Activated T-helper 9 cell treated with anti-CD3 and anti-CD28 coated beads, Interleukin-2, amount 50 U/mL, for 16 hours (primary cell): ENCODE measurements around the gene RIN1.
"Not testable (repeated sequence)": the region's sequence is repeated elsewhere in the genome, so short reads cannot be mapped to it uniquely, and the experiment has no call there.

Experiments
- DNase-seq: peaks from one replicate; pipeline ENCODE4 v3.0.0-alpha.2; 2020; ENCODE audit warnings: low read depth

RIN1 gene

DNA sequence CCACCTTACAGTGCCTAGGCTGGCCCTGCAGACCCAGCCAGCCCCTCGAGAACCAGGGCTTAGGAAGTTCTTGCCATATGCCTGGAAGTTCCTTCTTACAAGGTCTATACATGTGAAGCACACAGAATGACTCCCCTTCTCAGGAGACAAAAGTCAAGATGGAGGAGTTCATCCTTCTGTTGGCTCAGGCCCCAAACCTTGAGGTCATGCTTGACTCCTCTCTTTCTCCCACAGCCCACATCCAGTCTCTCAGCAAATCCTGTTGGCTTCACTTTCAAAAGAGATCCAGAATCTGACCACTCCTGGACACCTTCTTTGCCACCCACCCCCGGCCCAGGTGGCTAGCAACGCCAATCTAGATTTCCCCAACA lies 17.6 kb downstream of the RIN1 start:
- DNase-seq, result no peak

DNA sequence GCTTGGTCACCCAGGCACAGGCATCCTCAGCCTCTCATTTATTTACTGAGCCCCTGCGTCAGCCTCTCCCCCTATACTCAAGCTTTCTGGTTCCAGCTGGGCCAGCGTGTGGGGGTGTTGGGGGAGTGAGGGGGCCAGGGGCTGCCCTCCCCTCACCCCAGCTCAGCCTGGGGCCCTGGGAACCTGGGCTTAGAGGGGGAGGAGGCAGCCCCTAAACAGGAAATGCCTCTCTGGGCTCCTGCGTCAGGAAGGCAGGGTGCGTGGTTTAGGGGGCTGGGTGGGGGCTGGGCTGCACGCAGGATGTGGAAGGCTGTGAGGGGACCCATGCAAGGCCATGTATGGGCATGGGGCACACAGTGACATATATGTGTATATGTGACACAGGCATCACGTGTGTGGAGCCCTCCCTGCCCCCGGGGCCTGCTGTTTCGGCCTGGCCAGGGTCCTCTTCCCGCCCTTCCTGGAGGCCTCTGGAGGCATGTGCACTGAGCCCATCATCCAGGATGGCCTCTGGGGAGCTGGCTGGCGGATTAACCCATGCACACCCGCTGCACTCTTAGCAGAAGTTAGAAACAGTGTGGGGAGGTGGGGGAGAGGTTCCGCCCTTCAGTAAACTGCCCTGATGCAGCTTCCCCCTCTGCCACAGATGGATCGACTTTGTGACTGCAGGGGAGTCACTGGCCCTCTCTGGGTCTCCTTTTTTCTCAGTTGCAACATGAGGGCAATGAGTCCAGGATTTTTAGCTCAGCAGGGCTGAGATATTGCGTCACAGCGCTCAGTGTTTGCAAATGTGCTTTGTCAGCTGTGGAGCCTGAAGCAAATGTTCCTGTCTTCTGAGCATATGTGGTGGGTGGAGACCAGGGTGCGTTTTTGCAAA lies 18.3 kb downstream of the RIN1 start:
- DNase-seq, result no peak

- no peak for DNase-seq
These were observed 18.9 kb downstream of the RIN1 start for GRCh38 chr11:66317322-66317722.

- no peak for DNase-seq
These were observed 19.4 kb downstream of the RIN1 start, which contains the start of gene CD248 for GRCh38 chr11:66316849-66317251. TSS of gene CD248 (minus strand) at chr11:66317044. CDS start at chr11:66317027, 17 bp downstream.

DNA sequence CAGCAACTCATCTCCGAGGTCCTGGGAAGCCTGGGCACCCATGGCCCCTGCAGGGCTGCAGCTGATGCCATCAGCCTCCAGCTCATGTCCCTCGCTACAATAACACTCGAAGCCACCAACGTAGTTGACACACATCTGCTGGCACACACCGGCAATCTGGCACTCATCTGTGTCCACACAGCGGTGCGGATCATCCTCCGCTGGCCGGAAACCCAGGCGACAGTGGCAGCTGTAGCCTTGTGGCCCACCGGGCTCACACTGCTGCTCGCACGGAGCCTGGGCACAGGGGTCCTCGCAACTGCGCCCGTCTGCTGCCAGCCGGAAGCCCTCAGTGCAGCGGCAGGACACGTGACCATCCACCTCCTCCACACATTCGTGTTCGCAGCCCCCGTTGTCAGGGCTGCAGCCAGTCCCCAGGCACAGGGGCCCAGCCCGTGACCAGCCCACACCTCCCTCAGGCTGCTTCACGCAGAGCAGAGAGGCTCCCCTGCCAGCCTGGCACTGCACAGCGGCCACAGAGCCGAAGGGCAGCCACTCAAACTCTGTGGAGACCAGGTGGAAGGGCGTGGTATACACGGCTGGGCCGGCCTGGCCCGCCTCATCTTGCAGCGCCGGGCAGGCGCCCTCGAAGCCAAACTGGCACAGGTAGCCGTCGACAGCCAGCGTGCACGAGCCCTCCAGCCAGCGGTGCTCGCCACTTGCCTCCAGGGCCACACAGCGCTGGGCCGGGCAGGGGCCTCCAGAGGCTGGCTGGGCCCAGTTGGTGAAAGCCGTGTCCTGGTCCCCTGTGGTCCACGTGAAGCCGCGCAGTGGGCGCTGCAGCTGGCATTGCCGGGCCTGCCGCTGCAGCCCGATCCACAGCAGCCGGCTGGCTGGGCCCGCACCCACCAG lies 20.1 kb downstream of the RIN1 start:
- DNase-seq, result no peak

GRCh38 chr11:66315498-66315885 lies 20.7 kb downstream of the RIN1 start:
- DNase-seq, result no peak

DNA sequence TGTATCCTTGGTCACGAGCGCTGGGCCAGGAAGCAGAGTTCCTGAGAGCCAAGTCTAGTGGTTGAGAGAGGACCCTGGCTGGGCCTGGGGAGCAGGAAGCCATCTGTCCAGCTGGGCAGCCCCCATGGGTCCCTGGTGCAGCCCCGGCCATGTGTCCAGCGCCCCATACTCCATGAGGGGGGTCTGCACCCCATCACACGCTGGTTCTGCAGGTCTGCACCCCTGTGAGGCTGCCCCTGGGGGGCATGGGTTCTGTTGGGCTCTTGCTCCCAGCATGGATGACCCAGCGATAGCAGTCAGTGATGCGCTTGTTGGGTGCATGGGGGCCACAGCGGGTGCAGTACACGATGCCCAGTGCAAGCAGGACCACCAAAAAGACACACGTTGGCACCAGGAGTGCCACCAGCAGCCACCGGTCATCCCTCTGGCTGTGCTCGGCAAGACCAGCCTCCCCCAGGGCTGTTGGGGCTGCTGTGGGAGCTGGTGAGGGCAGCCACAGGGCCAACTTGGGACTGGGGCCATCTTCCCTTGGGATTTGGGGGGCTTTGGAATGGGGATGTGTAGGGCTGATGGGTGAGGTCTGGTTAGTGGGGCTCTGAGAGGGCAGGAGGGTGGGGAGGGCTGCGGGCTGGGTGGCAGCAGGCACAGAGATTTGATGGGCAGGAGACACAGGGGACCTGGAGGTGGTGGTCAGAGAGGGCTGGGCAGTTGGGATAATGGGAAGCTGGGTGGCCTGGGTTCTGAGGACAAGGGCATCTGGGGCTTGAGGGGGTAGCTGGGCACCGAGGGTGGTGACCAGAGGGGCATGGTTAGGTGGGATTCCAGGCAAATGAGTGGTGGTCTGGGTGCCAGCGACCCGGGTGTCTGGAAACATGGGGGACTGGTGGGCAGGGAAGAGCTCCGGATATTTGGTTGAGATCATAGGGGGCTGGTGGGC lies 21.4 kb downstream of the RIN1 start:
- no peak for DNase-seq

GRCh38 chr11:66314186-66314501 lies 22.1 kb downstream of the RIN1 start:
- no peak for DNase-seq

DNA sequence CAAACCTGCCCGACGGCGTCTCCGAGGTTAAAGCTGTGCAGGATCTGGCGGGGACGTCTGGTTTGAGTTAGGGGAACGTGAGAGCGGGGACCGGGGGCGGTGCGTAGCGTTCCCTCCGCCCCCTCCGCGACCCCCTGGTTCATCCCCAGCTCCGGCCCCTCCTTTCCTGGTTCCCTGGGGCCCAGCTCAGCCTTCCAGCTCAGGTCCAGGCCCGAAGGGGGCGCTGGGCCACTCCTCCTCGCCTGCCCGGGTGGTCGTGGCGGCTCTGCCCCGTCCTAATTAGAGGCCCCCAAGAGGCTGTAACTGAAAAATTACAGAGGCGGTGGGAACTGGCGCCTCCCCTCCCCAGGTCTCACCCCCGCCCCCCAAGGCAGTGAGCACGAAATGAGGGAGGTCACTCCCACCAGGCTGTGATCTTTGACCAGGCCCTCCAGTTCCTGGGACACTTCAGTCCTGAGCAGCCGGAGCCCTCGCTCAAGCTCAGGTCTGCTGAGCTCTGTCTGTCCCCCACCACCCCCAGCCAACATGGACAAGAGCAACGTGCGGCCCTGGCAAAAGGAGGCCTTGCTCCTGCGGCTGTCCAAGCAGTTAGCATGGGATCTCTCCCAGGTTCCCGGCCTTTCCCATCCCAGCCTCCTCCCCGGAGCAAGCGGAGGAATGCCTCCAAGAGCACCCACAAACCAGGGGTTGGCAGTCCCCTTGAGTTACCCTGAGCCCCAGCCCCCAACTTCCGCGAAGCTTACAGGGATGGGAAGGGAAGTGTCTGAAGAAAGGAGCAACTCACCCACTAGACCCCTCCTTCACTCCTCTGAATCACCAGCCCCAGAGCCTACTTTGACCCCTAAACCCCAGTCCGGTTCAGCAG lies 22.7 kb downstream of the RIN1 start:
- DNase-seq, result no peak

DNA sequence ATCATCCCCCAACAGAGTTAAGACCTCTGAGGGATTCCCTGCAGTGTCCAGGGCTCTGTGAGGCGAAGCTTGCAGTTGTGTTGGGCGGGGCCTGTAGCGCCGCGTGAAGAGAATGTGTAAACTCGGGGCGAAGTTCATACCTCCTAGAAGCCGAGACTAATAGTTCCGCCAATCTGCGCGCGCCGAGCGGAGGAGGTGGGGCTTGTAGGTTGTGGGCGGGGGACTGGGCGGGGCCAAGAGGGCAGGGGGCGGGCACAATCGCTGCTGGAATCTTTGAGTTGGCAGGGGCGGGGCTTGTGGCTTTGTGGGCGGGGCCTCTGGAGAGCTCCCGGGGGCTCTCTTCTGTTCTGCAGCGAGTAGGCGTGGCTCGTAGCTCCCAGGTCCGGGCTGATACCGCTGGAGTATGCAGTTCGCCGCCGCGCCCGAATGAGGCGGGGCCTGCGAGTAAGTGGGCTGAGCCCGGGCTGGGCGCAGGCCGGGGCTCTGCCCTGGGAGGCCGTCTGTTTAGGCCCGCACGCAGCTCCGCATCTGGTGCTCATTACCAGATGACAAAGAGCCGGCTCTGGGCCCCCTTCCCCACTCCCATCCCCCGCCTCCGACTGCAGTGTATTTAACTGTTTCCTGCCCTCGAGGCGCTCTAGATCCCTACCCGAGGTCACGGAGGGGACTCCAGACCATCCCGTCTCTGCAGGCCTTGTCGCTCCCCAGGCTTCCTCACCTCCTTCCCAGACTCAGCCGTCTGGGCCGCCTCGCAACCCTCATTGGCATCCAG lies 23.5 kb downstream of the RIN1 start:
- peak; percentile 92 for DNase-seq

DNA sequence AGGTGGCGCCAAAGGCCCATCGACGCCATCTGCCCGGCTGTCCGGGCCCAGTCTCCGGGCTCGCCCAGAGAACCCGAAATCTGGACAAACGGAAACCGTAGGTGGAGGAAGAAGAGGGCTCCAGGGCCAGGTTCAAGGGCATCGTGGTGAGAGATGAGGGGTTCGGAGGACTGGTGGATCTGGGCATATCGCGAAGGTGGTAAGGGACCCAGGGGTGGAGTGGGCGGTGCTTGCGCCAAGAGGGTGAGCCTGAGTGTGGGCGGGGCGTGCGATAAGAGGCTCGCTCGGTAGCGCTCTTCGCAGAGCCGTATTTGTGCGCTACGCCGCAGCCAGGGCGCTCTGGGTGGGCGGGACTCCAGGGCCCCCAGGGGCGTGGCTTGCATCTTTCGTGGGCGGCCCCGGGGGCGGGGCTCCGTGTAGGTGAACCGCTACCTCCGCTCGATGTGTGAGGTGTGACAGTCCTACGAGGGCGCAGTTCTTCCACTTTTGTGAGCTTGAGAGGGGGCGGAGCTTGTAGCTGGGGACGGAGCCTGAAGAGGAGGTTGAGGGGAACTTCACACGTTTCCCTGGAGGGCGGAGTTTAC lies 24.2 kb downstream of the RIN1 start:
- peak; percentile 96 for DNase-seq

DNA sequence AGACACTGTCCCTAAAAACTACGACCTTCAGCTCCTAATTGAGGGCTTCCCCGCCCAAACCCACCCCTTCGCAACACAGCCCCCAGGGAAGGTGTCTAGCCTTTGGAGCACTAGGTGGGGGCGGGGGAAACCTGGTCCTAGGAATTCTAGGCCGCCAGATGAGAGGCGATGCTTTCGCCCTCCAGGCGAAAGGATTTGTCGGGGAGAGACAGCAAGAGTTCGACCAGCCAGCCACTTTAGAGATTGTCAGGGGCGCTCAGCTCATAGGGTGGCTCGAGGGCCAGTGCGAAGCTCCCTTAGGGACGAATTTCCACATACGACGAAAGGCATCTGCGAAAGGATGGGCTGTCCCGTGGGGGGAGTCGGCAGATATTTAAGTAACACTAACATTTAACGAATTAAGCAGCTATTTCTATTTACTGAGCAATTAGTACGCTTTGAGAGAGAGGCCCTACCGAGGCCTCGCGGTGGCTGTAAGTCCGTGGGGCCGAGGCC lies 24.7 kb downstream of the RIN1 start:
- DNase-seq, result no peak

DNA sequence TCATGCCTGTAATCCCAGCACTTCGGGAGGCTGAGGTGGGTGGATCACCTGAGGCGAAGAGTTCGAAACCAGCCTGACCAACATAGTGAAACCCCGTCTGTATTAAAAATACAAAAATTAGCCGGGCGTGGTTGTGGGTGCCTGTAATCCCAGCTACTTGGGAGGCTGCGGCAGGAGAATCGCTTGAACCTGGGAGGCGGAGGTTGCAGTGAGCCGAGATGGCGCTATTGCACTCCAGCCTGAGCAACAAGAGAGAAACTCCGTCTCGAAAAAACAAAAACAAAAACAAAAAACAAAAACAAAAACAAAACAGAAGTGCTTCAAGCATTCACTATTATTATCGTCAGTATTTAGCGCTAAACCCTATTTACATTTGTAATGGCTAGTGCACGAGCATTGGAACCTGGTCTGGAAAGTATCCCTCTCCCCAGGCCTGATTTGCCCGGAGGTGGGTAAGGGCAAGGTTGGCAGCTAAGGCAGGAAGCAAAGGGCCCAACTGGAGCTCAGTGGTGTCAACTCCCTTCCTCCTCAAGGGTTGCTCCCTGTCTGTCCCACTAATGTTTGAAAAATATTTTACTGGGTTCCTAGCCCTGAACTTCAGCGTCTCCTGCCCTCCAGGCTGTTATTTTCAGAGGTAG lies 25.3 kb downstream of the RIN1 start:
- DNase-seq, result not testable (repeated sequence)

DNA sequence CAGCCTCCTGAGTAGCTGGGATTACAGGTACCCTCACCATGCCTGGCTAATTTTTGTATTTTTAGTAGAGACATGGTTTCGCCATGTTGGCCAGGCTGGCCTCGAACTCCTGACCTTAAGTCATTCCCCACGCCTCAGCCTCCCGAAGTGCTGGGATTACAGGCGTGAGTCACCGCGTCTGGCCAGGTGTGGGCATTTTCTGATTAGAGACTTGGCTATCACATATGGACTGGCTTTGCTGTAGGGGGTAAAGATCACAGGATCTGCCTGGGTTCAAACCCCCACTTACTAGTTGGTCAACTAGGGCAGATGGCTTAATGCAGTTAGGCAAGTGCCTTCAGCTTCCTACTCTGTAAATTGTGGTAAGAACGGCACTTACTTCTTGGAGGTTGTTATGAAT lies 25.9 kb downstream of the RIN1 start:
- no peak for DNase-seq

DNA sequence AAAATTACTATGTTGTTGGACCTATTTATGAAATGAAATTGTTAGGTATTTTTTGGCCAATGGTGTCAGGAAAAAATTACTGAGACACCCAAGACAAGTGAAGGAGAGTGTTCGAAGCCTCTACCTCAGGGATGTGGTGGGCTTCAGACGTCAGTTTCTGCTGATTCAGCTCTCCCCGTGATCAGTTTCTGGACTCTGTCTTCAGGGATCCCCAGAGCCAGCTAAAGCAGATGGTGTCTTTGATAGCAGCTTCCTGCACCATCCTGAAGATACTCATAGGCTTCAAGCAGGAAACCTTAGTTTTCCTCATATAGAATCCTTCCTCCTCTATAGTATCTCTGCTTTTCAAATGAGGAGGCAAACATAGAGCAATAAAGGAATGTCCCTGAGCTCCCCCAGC lies 26.8 kb downstream of the RIN1 start:
- DNase-seq, result no peak

GRCh38 chr11:66302656-66303055 lies 33.6 kb downstream of the RIN1 start:
- no peak for DNase-seq

GRCh38 chr11:66299186-66299585 lies 37.0 kb downstream of the RIN1 start:
- no peak for DNase-seq

DNA sequence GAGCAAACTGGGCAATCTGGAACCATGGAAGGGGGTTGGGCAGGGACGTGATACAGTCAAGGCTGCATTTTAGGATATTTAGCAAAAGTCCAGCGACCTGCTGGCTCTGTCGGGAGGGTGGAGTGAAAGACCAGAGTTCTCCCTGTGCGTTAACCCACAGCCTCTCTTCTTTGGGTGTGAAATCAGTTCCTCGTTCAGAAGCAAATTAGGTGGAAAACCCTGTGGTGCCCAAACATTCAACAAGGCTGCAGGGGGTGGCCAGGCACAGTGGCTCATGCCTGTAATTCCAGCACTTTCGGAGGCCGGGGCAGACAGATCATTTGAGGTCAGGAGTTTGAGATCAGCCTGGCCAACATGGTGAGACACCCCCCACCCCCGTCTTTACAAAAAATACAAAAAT lies 38.6 kb downstream of the RIN1 start:
- no peak for DNase-seq
